HG03039 (cell line): Measurements from ENCODE around the gene CDK14.
"Not testable (repeated sequence)": the region's sequence is repeated elsewhere in the genome, so short reads cannot be mapped to it uniquely, and the experiment has no call there.

ENCODE experiments used
- ATAC-seq: cut with Tn5 transposase; IDR thresholded peaks from one replicate; pipeline ENCODE4 v1.9.1; 2021; ENCODE audit warnings: mild to moderate bottlenecking, moderate library complexity; ENCODE audit not compliant: unreplicated experiment

The CDK14 gene

DNA sequence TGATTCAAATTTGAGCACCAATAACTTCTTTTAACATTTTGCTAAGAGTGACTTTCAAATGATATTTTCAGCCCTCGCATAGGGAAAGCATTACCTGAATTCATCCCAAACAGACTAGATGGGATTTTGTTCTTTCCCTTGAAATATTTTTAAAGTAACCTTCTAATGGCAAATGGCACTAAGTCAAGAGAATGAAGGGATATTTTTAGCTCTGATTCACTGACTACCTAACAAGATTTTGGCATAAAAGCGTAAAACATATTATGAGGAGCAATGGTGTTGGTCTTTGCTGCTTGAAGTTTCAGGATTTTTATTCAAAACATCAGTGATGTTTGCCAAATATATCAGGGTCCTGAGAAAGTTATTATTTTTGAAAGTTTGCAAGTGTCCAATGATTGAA lies 290.3 kb downstream of the CDK14 start:
- ATAC-seq = no peak

- no peak for ATAC-seq
Measured at GRCh38 chr7:90889210-90889609, 293.1 kb downstream of the CDK14 start.

DNA sequence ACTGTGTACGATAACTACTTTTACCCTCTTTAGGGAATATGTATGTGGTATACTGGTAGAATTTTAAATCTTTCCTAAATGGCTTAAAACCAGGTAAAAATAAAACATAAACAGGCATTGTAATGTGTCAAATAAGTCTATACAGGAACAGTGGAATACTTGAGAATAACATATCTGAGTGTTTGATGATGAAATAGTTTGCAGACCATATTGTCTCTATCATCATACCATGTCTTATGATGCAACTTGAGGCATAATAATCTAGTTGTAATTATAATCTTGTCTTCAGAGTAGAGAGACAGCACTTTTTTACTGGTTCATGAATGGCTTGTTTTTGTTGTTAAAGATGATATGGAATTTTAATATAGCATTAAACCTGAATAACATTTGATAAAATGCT lies 293.5 kb downstream of the CDK14 start:
- ATAC-seq = no peak

- ATAC-seq = no peak
Measured at GRCh38 chr7:90891529-90891928, 295.4 kb downstream of the CDK14 start.

DNA sequence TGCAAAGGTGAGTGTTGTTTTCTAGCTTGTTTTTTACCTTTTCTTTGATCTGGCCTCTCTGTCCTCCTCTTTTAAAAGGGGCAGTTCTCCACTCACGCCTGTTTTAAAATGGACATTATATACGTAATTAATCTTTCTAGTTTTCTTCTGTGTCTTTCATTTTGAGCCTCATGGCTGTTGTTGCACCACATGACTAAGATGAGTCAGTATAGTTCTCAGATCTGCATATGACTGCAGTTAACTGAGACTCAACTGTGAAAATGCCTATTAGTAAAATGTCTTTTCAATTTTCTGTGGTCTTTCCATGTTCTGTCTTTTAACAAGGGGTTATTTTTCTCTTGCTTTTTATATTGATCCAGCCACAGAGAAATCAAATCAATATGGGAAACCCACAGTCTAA lies 296.1 kb downstream of the CDK14 start:
- peak; percentile 88 for ATAC-seq

- ATAC-seq = no peak
Measured at GRCh38 chr7:90894122-90894521, 298.0 kb downstream of the CDK14 start.

- ATAC-seq = no peak
Measured at GRCh38 chr7:90896458-90896857, 300.3 kb downstream of the CDK14 start.

DNA sequence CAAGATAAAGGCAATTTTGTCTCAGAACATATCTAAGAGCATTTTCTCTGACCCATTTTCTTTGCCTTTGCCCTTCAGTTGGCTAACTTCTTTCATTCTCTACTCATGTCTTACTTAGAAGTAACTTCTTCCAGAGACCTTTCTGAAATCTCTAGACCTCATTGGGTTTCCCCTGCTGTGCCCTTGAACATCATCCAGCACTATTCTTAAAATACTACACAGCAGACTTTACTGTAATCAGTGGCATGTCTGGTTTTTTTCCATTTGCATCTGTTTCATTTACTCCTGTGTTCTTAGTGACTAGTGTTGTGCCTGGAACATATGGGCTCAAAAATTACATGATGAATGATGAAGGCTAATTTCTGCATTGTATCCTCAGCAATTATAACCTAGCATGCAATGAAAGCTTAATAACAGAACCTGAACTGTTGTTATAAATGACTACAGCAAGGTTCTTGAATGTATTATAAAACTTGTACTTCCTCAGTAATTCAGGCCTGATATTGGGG lies 301.9 kb downstream of the CDK14 start:
- no peak for ATAC-seq

DNA sequence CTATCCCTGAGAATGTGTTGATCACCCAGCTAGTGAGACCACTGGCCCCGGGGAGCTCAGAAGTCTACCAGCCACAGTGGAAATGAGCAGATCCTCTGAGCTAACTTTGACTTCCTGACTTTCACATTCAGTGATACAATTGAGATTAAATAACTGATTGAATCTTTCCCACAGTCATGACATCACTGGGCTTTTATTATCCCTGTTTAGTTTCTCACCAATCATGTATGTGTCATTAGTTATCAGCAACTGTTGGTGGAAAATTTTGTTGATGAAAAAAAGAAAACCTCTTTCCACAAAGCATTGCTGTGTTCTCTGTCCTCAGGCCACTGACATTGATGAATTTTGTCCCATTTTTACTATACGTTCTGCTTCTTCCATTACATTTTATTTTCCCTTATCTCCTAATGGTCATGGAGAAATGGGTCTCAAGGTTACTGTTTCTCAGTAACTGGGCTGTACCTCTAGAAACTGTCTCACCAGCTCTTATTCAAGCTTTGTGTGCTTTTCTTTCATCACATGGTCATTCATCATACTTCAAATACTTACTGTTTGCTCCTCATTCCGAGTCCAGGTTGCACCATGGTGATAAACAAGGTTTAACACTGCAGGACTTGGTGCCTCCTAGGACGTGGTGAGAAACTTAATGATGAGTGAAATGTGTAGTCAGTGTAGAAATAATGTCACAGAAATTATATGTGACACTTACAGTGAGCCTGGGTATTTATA lies 304.7 kb downstream of the CDK14 start:
- ATAC-seq = no peak

- no peak for ATAC-seq
Measured at GRCh38 chr7:90903841-90904240, 307.7 kb downstream of the CDK14 start.

DNA sequence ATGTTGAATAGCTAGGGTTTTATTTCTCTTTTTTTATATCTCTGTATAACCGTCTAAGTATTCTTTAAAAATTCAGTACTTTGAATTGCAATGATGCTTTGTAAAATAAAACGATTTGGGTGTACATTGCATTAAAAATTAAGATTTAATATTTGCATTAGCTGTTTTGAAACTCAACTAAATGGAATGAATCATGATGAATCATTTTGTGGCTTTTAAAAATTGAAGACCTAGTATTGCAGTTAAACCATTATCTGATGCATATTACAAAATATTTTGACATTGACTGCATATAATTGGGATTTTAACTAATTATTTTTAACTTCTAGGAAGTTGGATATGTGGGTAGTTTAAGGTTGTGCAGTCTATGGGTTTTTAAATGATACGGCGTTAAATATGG lies 314.0 kb downstream of the CDK14 start:
- ATAC-seq = no peak

DNA sequence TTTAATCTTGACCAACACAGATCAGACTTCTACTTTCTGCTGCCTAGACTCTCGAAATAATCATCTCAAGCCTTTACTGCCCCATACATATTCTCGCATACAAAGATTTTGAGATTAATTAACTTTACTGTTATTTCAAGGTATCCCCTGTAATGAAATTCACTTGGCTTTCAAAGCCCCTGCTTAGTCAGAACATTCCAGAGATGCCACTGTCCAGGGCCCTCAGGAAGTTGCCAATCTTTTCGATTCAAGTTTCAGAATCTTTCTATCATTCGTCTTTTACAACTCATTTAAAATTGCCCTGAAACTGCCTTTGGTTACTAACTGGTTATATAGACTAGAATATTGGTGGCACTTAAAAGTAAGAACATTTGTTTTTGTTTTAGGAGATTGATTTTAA lies 320.2 kb downstream of the CDK14 start:
- no peak for ATAC-seq

GRCh38 chr7:90917539-90917938 lies 321.4 kb downstream of the CDK14 start:
- no peak for ATAC-seq

GRCh38 chr7:90918303-90918702 lies 322.2 kb downstream of the CDK14 start:
- no peak for ATAC-seq

DNA sequence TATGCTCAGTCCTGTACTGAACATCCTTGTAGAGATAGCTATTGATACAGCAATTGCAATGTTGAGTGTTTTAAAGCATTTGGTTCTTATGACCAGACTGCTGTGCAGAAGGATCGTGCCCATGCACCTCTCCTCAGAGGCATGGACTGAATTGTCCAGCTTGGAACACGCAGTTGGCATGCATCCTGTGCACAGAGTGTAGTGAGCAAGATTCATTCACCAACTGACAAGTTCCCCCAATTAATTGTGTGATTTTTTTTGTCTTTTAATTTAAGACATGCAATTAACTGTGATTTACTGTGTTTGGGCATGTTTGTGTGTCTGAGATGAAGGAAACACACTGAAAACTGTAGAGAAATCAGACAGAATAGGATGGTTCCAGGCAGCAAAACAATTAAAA lies 323.7 kb downstream of the CDK14 start:
- no peak for ATAC-seq

DNA sequence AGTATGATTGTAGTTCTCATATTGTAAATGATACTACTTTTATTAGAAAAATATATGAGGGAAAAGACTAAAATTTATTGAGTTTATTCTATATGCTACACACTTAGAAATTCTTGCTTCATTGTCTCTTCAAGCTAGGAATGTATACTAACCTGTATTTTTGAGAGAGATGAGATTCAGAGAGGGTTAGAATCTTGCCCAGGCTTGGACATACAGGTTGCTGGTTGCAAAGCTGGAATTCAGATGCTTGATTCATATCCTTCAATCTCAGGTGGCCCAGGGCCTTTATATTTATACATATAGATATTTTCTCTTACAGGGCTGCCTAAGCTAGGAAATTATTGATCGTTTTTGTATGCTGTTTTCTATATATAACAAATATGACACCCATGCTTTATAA lies 324.2 kb downstream of the CDK14 start:
- ATAC-seq = no peak

GRCh38 chr7:90923541-90923997 lies 327.4 kb downstream of the CDK14 start:
- ATAC-seq = no peak

- ATAC-seq = not testable (repeated sequence)
Measured at GRCh38 chr7:90928700-90929424, 332.7 kb downstream of the CDK14 start.

DNA sequence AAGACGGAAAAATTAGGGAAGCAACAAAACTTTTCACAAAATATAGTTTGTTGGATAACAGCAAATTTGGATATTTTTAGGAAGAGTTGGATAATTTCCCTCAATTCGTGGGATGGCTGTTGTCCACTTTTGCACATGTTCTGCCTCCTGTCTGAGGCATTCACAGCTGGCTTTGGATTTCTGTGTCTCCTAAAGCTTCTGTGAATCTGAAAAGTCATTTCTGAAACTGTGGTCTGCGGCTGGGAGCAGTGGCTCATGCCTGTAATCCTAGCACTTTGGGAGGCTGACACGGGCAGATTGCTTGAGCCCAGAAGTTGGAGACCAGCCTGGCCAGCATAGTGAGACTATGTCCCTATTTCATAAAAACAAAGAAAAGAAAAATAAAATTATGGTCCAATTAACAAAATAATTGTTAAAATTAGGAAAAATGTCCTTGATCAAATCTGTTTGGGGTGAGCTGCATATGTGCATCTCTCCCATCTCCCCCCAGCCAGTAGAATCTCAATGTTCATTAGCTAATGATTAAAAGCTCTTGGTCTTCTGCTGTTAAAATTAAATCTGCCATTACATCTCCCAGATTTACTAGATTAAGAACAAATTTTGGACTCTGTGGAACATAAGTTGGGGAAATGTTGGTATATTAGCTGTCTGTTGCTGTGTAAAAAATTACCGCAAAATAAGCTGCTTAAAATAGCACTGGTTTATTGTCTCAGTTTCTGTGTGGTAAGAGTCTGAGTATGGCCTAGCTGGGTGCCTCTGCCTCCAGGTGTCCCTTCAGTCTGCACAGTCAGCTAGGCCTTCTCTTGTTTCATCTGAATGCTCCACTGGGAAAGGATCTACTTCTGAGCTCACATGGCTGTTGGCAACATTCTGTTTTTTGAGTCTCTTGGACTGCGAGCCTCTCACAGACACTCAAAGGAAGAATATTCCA lies 336.1 kb downstream of the CDK14 start:
- peak; percentile 99 for ATAC-seq

GRCh38 chr7:90933041-90933440 lies 336.9 kb downstream of the CDK14 start:
- no peak for ATAC-seq

- ATAC-seq = no peak
Measured at GRCh38 chr7:90933984-90934383, 337.9 kb downstream of the CDK14 start.
